Measurements from ENCODE around the gene ARHGAP25. TPM values are rescaled to one million over a fixed set of nuclear protein-coding genes. Genes with fewer than 3 reads are reported as not detected.

Gene ARHGAP25
- total and polyA plus RNA-seq, 2 experiments from 2014 or later: 1.9 to 2.0 TPM

DNA sequence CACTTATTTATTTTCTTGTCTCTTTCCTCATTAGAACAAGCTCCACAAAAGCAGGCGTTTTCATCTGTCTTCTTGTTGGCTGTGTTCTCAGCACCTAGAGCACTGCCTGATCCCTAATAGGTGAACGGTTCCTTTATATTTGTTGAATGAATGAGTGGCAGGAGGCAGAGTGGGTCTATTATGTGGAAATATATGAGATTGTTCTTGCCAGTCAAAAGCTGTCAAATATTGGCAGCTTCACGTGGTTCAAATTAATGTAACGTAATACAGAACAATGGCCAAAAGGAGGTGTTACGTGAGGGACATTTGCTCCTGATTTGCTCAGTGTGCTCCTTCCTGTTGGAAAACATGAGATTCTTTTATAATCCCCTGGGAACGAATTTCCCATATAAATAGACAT is 8.5 kb upstream of the ARHGAP25 start:
- TF ChIP-seq STAT1 (IDR thresholded peaks at IDR 0.05; ENCODE audit: unreplicated experiment) (no peak), NANOG (IDR thresholded peaks at IDR 0.05; ENCODE audit: borderline replicate concordance) (no peak), EZH2 (IDR thresholded peaks at IDR 0.05; ENCODE audit: low read depth, unreplicated experiment) (no peak), CREB1 (CRISPR knock-in tag; IDR thresholded peaks at IDR 0.05; ENCODE audit: low read depth) (no peak), REST (IDR thresholded peaks at IDR 0.05; ENCODE audit: unreplicated experiment) (no peak), POLR2AphosphoS5 (IDR thresholded peaks at IDR 0.05; ENCODE audit: low read depth) (no peak), ZNF114 (CRISPR knock-in tag; IDR thresholded peaks at IDR 0.05) (no peak), JUNB (IDR thresholded peaks at IDR 0.05; ENCODE audit: unreplicated experiment) (no peak), ZNF331 (CRISPR knock-in tag; IDR thresholded peaks at IDR 0.05; ENCODE audit: low read depth) (no peak), EZH2phosphoT487 (IDR thresholded peaks at IDR 0.05; ENCODE audit: unreplicated experiment) (no peak), ETS1 (IDR thresholded peaks at IDR 0.05) (no peak)
- TF ChIP-seq, protein P1, sequence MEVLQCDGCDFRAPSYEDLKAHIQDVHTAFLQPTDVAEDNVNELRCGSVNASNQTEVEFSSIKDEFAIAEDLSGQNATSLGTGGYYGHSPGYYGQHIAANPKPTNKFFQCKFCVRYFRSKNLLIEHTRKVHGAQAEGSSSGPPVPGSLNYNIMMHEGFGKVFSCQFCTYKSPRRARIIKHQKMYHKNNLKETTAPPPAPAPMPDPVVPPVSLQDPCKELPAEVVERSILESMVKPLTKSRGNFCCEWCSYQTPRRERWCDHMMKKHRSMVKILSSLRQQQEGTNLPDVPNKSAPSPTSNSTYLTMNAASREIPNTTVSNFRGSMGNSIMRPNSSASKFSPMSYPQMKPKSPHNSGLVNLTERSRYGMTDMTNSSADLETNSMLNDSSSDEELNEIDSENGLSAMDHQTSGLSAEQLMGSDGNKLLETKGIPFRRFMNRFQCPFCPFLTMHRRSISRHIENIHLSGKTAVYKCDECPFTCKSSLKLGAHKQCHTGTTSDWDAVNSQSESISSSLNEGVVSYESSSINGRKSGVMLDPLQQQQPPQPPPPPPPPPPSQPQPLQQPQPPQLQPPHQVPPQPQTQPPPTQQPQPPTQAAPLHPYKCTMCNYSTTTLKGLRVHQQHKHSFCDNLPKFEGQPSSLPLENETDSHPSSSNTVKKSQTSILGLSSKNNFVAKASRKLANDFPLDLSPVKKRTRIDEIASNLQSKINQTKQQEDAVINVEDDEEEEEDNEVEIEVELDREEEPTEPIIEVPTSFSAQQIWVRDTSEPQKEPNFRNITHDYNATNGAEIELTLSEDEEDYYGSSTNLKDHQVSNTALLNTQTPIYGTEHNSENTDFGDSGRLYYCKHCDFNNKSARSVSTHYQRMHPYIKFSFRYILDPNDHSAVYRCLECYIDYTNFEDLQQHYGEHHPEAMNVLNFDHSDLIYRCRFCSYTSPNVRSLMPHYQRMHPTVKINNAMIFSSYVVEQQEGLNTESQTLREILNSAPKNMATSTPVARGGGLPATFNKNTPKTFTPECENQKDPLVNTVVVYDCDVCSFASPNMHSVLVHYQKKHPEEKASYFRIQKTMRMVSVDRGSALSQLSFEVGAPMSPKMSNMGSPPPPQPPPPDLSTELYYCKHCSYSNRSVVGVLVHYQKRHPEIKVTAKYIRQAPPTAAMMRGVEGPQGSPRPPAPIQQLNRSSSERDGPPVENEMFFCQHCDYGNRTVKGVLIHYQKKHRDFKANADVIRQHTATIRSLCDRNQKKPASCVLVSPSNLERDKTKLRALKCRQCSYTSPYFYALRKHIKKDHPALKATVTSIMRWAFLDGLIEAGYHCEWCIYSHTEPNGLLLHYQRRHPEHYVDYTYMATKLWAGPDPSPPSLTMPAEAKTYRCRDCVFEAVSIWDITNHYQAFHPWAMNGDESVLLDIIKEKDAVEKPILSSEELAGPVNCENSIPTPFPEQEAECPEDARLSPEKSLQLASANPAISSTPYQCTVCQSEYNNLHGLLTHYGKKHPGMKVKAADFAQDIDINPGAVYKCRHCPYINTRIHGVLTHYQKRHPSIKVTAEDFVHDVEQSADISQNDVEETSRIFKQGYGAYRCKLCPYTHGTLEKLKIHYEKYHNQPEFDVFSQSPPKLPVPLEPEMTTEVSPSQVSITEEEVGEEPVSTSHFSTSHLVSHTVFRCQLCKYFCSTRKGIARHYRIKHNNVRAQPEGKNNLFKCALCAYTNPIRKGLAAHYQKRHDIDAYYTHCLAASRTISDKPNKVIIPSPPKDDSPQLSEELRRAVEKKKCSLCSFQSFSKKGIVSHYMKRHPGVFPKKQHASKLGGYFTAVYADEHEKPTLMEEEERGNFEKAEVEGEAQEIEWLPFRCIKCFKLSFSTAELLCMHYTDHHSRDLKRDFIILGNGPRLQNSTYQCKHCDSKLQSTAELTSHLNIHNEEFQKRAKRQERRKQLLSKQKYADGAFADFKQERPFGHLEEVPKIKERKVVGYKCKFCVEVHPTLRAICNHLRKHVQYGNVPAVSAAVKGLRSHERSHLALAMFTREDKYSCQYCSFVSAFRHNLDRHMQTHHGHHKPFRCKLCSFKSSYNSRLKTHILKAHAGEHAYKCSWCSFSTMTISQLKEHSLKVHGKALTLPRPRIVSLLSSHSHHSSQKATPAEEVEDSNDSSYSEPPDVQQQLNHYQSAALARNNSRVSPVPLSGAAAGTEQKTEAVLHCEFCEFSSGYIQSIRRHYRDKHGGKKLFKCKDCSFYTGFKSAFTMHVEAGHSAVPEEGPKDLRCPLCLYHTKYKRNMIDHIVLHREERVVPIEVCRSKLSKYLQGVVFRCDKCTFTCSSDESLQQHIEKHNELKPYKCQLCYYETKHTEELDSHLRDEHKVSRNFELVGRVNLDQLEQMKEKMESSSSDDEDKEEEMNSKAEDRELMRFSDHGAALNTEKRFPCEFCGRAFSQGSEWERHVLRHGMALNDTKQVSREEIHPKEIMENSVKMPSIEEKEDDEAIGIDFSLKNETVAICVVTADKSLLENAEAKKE (CRISPR knock-in tag; IDR thresholded peaks at IDR 0.05): no peak
- TF ChIP-seq, protein P2, sequence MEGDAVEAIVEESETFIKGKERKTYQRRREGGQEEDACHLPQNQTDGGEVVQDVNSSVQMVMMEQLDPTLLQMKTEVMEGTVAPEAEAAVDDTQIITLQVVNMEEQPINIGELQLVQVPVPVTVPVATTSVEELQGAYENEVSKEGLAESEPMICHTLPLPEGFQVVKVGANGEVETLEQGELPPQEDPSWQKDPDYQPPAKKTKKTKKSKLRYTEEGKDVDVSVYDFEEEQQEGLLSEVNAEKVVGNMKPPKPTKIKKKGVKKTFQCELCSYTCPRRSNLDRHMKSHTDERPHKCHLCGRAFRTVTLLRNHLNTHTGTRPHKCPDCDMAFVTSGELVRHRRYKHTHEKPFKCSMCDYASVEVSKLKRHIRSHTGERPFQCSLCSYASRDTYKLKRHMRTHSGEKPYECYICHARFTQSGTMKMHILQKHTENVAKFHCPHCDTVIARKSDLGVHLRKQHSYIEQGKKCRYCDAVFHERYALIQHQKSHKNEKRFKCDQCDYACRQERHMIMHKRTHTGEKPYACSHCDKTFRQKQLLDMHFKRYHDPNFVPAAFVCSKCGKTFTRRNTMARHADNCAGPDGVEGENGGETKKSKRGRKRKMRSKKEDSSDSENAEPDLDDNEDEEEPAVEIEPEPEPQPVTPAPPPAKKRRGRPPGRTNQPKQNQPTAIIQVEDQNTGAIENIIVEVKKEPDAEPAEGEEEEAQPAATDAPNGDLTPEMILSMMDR (conservative IDR thresholded peaks at IDR 0.05; ENCODE audit: low read depth in 2 of 2): no peak
- H3K27ac Mint-ChIP-seq: no peak overlapping the region

More for the DNA sequence above, 8.5 kb upstream of the ARHGAP25 start:
- no peaks in the 10 kb centered on the region for H3K9me3 Mint-ChIP-seq
- no peak overlapping the region for H3K4me3 Mint-ChIP-seq
- peaks cover 3% of the 10 kb centered on the region; the same call in 1 of the 2 replicates for H3K4me1 ChIP-seq (ENCODE audit: insufficient read depth)
- H3K4me2 ChIP-seq: no peak overlapping the region
- no peaks in the 10 kb centered on the region for H4K20me1 ChIP-seq (replicated peaks; ENCODE audit: insufficient read depth)
- H3K4me1 Mint-ChIP-seq: peaks cover 16% of the 10 kb centered on the region; the same call in 2 of the 3 replicates
- H3K27ac ChIP-seq (ENCODE audit: low read depth): no peak overlapping the region
- H3K4me3 ChIP-seq: no peak overlapping the region
- no peak overlapping the region for H2AFZ ChIP-seq
- no peaks in the 10 kb centered on the region for H3K27me3 ChIP-seq (ENCODE audit: insufficient read depth)
- H3K36me3 ChIP-seq (ENCODE audit: insufficient read depth): no peaks in the 10 kb centered on the region
- no peaks in the 10 kb centered on the region for H3K79me2 ChIP-seq (replicated peaks; ENCODE audit: insufficient read depth)
- no peaks in the 10 kb centered on the region for H3K9me2 ChIP-seq (ENCODE audit: insufficient read depth)
- ATAC-seq (no peak), DNase-seq (ENCODE audit: low spot score) (no peak)
- no peaks in the 10 kb centered on the region for H3F3A ChIP-seq (replicated peaks; ENCODE audit: low read depth)
- no peaks in the 10 kb centered on the region for H3K36me3 Mint-ChIP-seq (ENCODE audit: low read depth)
- H3K27me3 Mint-ChIP-seq (ENCODE audit: insufficient read depth, low read depth, poor library complexity): peaks cover 5% of the 10 kb centered on the region
